Measurements from ENCODE around the gene VAMP5.

DNA sequence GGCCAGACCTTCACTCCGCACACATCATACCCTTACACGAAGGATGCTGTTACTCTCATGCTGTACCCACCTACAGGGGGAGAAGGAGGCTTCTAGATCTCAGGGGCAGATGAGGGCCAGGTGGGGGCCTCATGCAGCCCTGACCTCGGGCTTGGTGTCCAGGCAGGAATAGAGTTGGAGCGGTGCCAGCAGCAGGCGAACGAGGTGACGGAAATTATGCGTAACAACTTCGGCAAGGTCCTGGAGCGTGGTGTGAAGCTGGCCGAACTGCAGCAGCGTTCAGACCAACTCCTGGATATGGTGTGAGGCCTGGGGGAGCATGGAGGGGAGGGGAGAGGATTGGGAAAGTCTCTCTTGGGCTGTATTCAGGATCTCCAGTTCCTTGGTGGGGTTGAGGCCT lies 7.3 kb downstream of the VAMP5 start:
- TF ChIP-seq, protein P1, sequence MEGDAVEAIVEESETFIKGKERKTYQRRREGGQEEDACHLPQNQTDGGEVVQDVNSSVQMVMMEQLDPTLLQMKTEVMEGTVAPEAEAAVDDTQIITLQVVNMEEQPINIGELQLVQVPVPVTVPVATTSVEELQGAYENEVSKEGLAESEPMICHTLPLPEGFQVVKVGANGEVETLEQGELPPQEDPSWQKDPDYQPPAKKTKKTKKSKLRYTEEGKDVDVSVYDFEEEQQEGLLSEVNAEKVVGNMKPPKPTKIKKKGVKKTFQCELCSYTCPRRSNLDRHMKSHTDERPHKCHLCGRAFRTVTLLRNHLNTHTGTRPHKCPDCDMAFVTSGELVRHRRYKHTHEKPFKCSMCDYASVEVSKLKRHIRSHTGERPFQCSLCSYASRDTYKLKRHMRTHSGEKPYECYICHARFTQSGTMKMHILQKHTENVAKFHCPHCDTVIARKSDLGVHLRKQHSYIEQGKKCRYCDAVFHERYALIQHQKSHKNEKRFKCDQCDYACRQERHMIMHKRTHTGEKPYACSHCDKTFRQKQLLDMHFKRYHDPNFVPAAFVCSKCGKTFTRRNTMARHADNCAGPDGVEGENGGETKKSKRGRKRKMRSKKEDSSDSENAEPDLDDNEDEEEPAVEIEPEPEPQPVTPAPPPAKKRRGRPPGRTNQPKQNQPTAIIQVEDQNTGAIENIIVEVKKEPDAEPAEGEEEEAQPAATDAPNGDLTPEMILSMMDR (IDR thresholded peaks at IDR 0.05; ENCODE audit: low read depth, low read length, missing input control) = no peak
- TF ChIP-seq TAF1 (conservative IDR thresholded peaks at IDR 0.05) = no peak
- TF ChIP-seq SP1 (IDR thresholded peaks at IDR 0.05) = no peak
